ENCODE data around the gene ADAM29.
"Not testable (repeated sequence)": the region's sequence is repeated elsewhere in the genome, so short reads cannot be mapped to it uniquely, and the experiment has no call there.

The ADAM29 gene

GRCh38 chr4:174983128-174983750 lies 65.1 kb downstream of the ADAM29 start:
- no peak for DNase-seq (ENCODE audit: low spot score)
- no peak for TF ChIP-seq CTCF (IDR thresholded peaks at IDR 0.05; ENCODE audit: borderline replicate concordance, control extremely low read depth, extremely low read depth, insufficient read depth, missing control alignments)
- in situ Hi-C loops (cut with MboI; ENCODE audit: low sequenced_read_pairs, unreplicated experiment) = no loop called here

- in situ Hi-C loops (cut with MboI; ENCODE audit: low sequenced_read_pairs, unreplicated experiment); DNase-seq (ENCODE audit: low spot score): not testable (repeated sequence)
Observed at GRCh38 chr4:174983870-174984269, 65.7 kb downstream of the ADAM29 start.

GRCh38 chr4:174989791-174990190 lies 71.6 kb downstream of the ADAM29 start:
- TF ChIP-seq CTCF (IDR thresholded peaks at IDR 0.05; ENCODE audit: borderline replicate concordance, control extremely low read depth, extremely low read depth, insufficient read depth, missing control alignments) = no peak
- in situ Hi-C loops (cut with MboI; ENCODE audit: low sequenced_read_pairs, unreplicated experiment) = no loop called here
- no peak for DNase-seq (ENCODE audit: low spot score)

- TF ChIP-seq CTCF (IDR thresholded peaks at IDR 0.05; ENCODE audit: borderline replicate concordance, control extremely low read depth, extremely low read depth, insufficient read depth, missing control alignments) = no peak
- in situ Hi-C loops (cut with MboI; ENCODE audit: low sequenced_read_pairs, unreplicated experiment) = no loop called here
- DNase-seq (ENCODE audit: low spot score) = no peak
Observed at GRCh38 chr4:174993916-174994315, 75.8 kb downstream of the ADAM29 start.

GRCh38 chr4:174996079-174996478 lies 77.9 kb downstream of the ADAM29 start:
- in situ Hi-C loops (cut with MboI; ENCODE audit: low sequenced_read_pairs, unreplicated experiment) = no loop called here
- no peak for DNase-seq (ENCODE audit: low spot score)
- TF ChIP-seq CTCF (IDR thresholded peaks at IDR 0.05; ENCODE audit: borderline replicate concordance, control extremely low read depth, extremely low read depth, insufficient read depth, missing control alignments) = no peak

- no peak for DNase-seq (ENCODE audit: low spot score)
- TF ChIP-seq CTCF (IDR thresholded peaks at IDR 0.05; ENCODE audit: borderline replicate concordance, control extremely low read depth, extremely low read depth, insufficient read depth, missing control alignments) = no peak
- in situ Hi-C loops (cut with MboI; ENCODE audit: low sequenced_read_pairs, unreplicated experiment) = no loop called here
Observed at GRCh38 chr4:174999407-174999806, 81.2 kb downstream of the ADAM29 start.

GRCh38 chr4:175017751-175018150 lies 99.6 kb downstream of the ADAM29 start:
- no peak for TF ChIP-seq CTCF (IDR thresholded peaks at IDR 0.05; ENCODE audit: borderline replicate concordance, control extremely low read depth, extremely low read depth, insufficient read depth, missing control alignments)
- in situ Hi-C loops (cut with MboI; ENCODE audit: low sequenced_read_pairs, unreplicated experiment) = no loop called here
- no peak for DNase-seq (ENCODE audit: low spot score)

- DNase-seq (ENCODE audit: low spot score); in situ Hi-C loops (cut with MboI; ENCODE audit: low sequenced_read_pairs, unreplicated experiment): not testable (repeated sequence)
Observed at GRCh38 chr4:175019447-175019846, 101.3 kb downstream of the ADAM29 start.
